ENCODE measurements around the gene WNK1.

GRCh38 chr12:806200-806791 is 53.9 kb downstream of the WNK1 start:
- TF ChIP-seq, protein P1, sequence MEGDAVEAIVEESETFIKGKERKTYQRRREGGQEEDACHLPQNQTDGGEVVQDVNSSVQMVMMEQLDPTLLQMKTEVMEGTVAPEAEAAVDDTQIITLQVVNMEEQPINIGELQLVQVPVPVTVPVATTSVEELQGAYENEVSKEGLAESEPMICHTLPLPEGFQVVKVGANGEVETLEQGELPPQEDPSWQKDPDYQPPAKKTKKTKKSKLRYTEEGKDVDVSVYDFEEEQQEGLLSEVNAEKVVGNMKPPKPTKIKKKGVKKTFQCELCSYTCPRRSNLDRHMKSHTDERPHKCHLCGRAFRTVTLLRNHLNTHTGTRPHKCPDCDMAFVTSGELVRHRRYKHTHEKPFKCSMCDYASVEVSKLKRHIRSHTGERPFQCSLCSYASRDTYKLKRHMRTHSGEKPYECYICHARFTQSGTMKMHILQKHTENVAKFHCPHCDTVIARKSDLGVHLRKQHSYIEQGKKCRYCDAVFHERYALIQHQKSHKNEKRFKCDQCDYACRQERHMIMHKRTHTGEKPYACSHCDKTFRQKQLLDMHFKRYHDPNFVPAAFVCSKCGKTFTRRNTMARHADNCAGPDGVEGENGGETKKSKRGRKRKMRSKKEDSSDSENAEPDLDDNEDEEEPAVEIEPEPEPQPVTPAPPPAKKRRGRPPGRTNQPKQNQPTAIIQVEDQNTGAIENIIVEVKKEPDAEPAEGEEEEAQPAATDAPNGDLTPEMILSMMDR (IDR thresholded peaks at IDR 0.05; ENCODE audit: extremely low read depth in 1 of 2, insufficient read depth in 1 of 2, low read depth in 1 of 2, low read length in 2 of 2), result no peak
- no peak for TF ChIP-seq POLR2AphosphoS5 (IDR thresholded peaks at IDR 0.05; ENCODE audit: insufficient read depth, low read depth, low read length)
- TF ChIP-seq POLR2A (IDR thresholded peaks at IDR 0.05; ENCODE audit: low read depth, low read length), result no peak
- TF ChIP-seq MAX (IDR thresholded peaks at IDR 0.05; ENCODE audit: insufficient read depth, insufficient read length), result no peak
- no peak for TF ChIP-seq EZH2 (IDR thresholded peaks at IDR 0.05; ENCODE audit: borderline replicate concordance, low read depth, low read length, severe bottlenecking)
- no peak for TF ChIP-seq FOS (IDR thresholded peaks at IDR 0.05; ENCODE audit: borderline replicate concordance, insufficient read depth, low read length)
- TF ChIP-seq JUN (IDR thresholded peaks at IDR 0.05; ENCODE audit: borderline replicate concordance, insufficient read depth, insufficient read length, low read depth), result no peak

Data from endothelial cell of umbilical vein (primary cell).